ENCODE results near the gene TMEM184B. TPM values are rescaled to one million over a fixed set of nuclear protein-coding genes. Genes with fewer than 3 reads are reported as not detected.
A peak's percentile ranks its signal among the peaks of the same experiment; 100 is the strongest.

TMEM184B gene
- polyA plus RNA-seq, 1 donor (not counting 4 experiments of a cell fraction or from before 2014, with no cell fraction given) = 18.8 TPM

DNA sequence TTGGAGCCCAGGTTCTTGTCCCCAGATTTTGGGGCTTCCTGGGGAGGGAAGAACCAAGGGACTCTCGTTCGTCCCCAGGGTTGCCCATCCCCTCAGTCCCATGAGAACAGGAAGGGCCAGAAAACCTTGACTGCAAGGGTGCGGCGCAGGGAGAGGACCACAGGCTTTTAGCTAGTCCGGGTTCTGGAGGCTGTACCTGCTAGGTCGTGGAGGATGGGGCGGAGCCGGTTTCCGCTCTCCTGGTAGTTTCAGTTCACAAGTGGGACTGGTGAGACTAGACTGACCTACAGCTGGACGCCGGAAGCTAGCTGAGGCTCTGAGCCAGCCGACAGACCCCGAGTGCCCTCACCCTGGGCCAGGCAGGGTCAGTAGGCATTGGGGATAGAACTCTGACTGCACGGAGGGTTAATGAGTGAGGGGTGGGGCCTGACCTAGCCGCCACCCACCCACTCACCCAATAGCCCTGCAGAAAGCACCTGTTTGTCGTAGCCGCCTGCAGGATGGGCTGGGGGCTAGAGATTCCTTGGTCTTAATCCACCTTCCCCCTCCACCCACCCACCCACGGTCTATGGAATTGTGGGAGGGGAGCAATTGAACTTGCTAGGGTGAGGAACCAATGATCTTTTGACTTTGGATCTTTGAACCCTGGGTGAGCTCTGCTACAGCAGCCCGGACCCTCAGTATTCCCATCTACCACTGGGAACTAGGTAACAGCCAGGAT is 69.6 kb downstream of the TMEM184B start:
- TF ChIP-seq, protein P1, sequence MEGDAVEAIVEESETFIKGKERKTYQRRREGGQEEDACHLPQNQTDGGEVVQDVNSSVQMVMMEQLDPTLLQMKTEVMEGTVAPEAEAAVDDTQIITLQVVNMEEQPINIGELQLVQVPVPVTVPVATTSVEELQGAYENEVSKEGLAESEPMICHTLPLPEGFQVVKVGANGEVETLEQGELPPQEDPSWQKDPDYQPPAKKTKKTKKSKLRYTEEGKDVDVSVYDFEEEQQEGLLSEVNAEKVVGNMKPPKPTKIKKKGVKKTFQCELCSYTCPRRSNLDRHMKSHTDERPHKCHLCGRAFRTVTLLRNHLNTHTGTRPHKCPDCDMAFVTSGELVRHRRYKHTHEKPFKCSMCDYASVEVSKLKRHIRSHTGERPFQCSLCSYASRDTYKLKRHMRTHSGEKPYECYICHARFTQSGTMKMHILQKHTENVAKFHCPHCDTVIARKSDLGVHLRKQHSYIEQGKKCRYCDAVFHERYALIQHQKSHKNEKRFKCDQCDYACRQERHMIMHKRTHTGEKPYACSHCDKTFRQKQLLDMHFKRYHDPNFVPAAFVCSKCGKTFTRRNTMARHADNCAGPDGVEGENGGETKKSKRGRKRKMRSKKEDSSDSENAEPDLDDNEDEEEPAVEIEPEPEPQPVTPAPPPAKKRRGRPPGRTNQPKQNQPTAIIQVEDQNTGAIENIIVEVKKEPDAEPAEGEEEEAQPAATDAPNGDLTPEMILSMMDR (optimal IDR thresholded peaks at IDR 0.05 in 1 of 3, IDR thresholded peaks at IDR 0.05 in 1 of 3, conservative IDR thresholded peaks at IDR 0.05 in 1 of 3; ENCODE audit: extremely low read depth in 1 of 3, insufficient read depth in 2 of 3, low read length in 3 of 3) = no peak
- no peak for TF ChIP-seq EZH2 (IDR thresholded peaks at IDR 0.05; ENCODE audit: low read length)
- Histone ChIP-seq H3K4me3 (ENCODE audit: control insufficient read depth in 2 of 3, extremely low read depth in 1 of 3, insufficient read depth in 2 of 3, low read depth in 1 of 3, low read length in 3 of 3) (peak overlapping the region; percentile 93 to 97 (median 95)), H3K9ac (ENCODE audit: control insufficient read depth, extremely low read depth, insufficient read depth, low read length) (peak overlapping the region; percentile 95), H3K36me3 (ENCODE audit: control insufficient read depth in 2 of 2, extremely low read depth in 1 of 2, insufficient read depth in 2 of 2, low read length in 2 of 2) (peaks cover 2 to 8% of the 10 kb centered on the region in 2 experiments), H3K27me3 (ENCODE audit: control insufficient read depth, extremely low read depth, insufficient read depth, low read length) (no peaks in the 10 kb centered on the region), H2AFZ (ENCODE audit: control insufficient read depth, low read length) (peak overlapping the region; percentile 12), H4K20me1 (ENCODE audit: control insufficient read depth, extremely low read depth, insufficient read depth, low read length) (peaks cover 13% of the 10 kb centered on the region), H3K27ac (ENCODE audit: control insufficient read depth, insufficient read depth, low read length) (peak overlapping the region; percentile 92), H3K4me2 (ENCODE audit: control insufficient read depth, extremely low read depth, insufficient read depth, low read depth, low read length) (peak overlapping the region; percentile 92), H3K79me2 (ENCODE audit: control insufficient read depth, insufficient read depth, low read length) (peaks cover 52% of the 10 kb centered on the region), H3K9me1 (ENCODE audit: control insufficient read depth, extremely low read depth, insufficient read depth, low read length) (no peaks in the 10 kb centered on the region), H3K4me1 (ENCODE audit: control insufficient read depth, extremely low read depth, insufficient read depth, low read length) (peaks cover 16% of the 10 kb centered on the region), H3K9me3 (ENCODE audit: control insufficient read depth, low read depth, low read length) (no peaks in the 10 kb centered on the region)
- dilution Hi-C loops (cut with MboI; ENCODE audit: extremely low pct_ligation_motif_present, low sequenced_read_pairs) = no loop called here
- FAIRE-seq = peak; percentile 66
- DNase-seq (ENCODE audit: low read depth, low spot score) = no peak

DNA sequence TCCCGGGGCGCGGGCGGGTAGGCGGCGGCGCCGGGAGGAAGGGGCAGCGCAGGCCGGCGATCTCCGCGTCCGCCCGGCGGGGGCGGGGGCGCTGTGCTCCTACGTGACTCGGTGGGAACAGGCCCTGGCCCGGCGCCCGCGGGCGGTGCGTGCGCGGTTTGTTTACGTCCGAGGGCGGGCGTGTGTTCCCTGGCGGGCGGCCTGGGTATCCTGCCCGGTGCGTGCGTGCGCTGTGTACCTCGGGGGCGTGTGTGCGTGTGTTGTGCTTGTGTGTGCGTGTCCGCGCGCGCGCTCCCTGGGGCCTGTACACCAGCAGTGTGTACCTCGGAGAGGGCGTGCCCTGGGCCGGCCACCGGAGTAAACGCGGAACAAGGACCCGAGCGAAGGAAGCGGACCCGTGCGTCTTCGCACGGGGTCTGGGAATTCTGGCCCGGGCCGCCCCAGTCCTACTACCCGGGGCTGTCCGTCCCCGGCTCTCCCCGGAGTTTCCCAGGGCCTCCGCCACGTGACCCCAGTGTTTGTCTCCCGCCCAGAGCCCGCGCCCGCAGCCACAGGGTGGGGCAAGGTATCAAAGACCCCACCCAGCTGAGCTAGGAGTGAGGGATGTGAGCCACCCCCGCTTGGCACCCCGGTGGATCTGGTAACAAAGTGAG is 70.2 kb downstream of the TMEM184B start:
- H3K36me3 ChIP-seq (ENCODE audit: control insufficient read depth in 2 of 2, extremely low read depth in 1 of 2, insufficient read depth in 2 of 2, low read length in 2 of 2) = peaks cover 0 to 7% of the 10 kb centered on the region in 2 experiments
- dilution Hi-C loops (cut with MboI; ENCODE audit: extremely low pct_ligation_motif_present, low sequenced_read_pairs) = no loop called here
- H3K4me1 ChIP-seq (ENCODE audit: control insufficient read depth, extremely low read depth, insufficient read depth, low read length) = peaks cover 16% of the 10 kb centered on the region
- H3K27me3 ChIP-seq (ENCODE audit: control insufficient read depth, extremely low read depth, insufficient read depth, low read length) = no peaks in the 10 kb centered on the region
- peak overlapping the region; percentile 92 for H3K27ac ChIP-seq (ENCODE audit: control insufficient read depth, insufficient read depth, low read length)
- peak overlapping the region; percentile 92 for H3K4me2 ChIP-seq (ENCODE audit: control insufficient read depth, extremely low read depth, insufficient read depth, low read depth, low read length)
- peak overlapping the region; percentile 95 for H3K9ac ChIP-seq (ENCODE audit: control insufficient read depth, extremely low read depth, insufficient read depth, low read length)
- DNase-seq (ENCODE audit: low read depth, low spot score) = no peak
- H4K20me1 ChIP-seq (ENCODE audit: control insufficient read depth, extremely low read depth, insufficient read depth, low read length) = peaks cover 13% of the 10 kb centered on the region
- TF ChIP-seq EZH2 (IDR thresholded peaks at IDR 0.05; ENCODE audit: low read length) = no peak
- TF ChIP-seq, protein P1 (optimal IDR thresholded peaks at IDR 0.05 in 1 of 3, IDR thresholded peaks at IDR 0.05 in 1 of 3, conservative IDR thresholded peaks at IDR 0.05 in 1 of 3; ENCODE audit: extremely low read depth in 1 of 3, insufficient read depth in 2 of 3, low read length in 3 of 3) = peak in 1 of 3 experiments; percentile 39
- peak overlapping the region; percentile 93 to 97 (median 95) for H3K4me3 ChIP-seq (ENCODE audit: control insufficient read depth in 2 of 3, extremely low read depth in 1 of 3, insufficient read depth in 2 of 3, low read depth in 1 of 3, low read length in 3 of 3)
- no peaks in the 10 kb centered on the region for H3K9me1 ChIP-seq (ENCODE audit: control insufficient read depth, extremely low read depth, insufficient read depth, low read length)
- FAIRE-seq = no peak
- peaks cover 45% of the 10 kb centered on the region for H3K79me2 ChIP-seq (ENCODE audit: control insufficient read depth, insufficient read depth, low read length)
- H3K9me3 ChIP-seq (ENCODE audit: control insufficient read depth, low read depth, low read length) = no peaks in the 10 kb centered on the region
- peak overlapping the region; percentile 12 for H2AFZ ChIP-seq (ENCODE audit: control insufficient read depth, low read length)

Data from keratinocyte (primary cell).